Transverse colon (tissue), 4 donors: ENCODE data around the gene CLN6.

ENCODE experiments used
- CTCF ChIP-seq, 5 experiments: fragments of 200-600 bp in 3 of 5; fragments of 450-650 bp in 2 of 5; sonication (generic) in 3 of 5; IDR thresholded peaks; 1 replicate in 2 of 5; 2 replicates in 3 of 5; pipeline ENCODE4 v1.5.1; 2016 to 2017; ENCODE audit warnings: antibody characterized with exemption in 5 of 5, inconsistent platforms in 3 of 5, mild to moderate bottlenecking in 2 of 5, moderate library complexity in 1 of 5
- POLR2A ChIP-seq: fragments of 450-650 bp; IDR thresholded peaks from one replicate; pipeline ENCODE4 v1.6.1; 2016; ENCODE audit warnings: antibody characterized with exemption, mild to moderate bottlenecking, moderate library complexity
- POLR2AphosphoS5 ChIP-seq, 3 donors: sonication (generic); formaldehyde crosslinking; IDR thresholded peaks; one replicate each; pipeline ENCODE4 v1.6.1; 2016; ENCODE audit warnings: antibody characterized with exemption in 3 of 3

- TF ChIP-seq CTCF (IDR thresholded peaks at IDR 0.05) (no peak), POLR2AphosphoS5 (IDR thresholded peaks at IDR 0.05) (no peak), POLR2A (no peak)
Observed at GRCh38 chr15:68211656-68212320, 17.7 kb downstream of the CLN6 start.
